ENCODE data around the gene TBL2.
A peak's percentile ranks its signal among the peaks of the same experiment; 100 is the strongest.
"Not testable (repeated sequence)": the region's sequence is repeated elsewhere in the genome, so short reads cannot be mapped to it uniquely, and the experiment has no call there.

Gene TBL2, protein sequence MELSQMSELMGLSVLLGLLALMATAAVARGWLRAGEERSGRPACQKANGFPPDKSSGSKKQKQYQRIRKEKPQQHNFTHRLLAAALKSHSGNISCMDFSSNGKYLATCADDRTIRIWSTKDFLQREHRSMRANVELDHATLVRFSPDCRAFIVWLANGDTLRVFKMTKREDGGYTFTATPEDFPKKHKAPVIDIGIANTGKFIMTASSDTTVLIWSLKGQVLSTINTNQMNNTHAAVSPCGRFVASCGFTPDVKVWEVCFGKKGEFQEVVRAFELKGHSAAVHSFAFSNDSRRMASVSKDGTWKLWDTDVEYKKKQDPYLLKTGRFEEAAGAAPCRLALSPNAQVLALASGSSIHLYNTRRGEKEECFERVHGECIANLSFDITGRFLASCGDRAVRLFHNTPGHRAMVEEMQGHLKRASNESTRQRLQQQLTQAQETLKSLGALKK

DNA sequence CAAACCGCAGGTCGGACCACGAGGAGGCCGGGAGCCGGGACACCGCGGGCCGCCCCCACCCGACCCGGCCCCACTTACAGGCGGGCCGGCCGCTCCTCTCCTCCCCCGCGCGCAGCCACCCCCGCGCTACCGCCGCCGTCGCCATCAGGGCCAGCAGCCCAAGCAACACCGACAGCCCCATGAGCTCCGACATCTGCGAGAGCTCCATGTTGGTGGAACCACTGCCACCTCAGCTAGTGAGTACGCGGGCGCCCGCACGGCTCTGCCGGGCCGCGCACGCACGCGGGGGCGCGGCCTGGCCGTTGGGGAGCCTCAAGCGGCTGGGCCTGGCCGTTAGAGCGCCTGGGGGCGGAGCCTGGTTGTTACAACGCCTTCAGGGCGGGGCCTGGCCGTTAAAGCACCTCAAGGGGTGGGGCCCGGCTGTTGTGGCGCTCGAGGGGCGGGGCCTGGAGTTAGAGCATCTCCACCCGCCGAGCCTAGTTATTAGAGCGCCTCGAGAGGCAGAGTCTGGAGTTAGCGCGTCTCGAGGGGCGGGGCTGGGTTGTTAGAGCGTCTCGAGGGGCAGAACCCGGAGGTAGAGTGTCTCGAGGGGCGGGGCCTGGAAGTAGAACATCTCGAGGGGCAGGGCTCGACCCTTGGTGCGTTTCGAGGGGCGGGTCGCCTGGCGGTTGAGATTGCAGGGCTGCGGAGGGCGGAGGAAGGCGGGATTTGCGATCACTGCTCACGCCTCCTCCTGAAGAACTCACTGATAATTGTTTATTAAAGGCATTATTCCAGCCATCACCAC is at the start of gene TBL2:
Gene TBL2 (minus strand): TSS at position 238 of the 787 bp plus-strand sequence. CDS start 30 bp downstream, at position 208.
- peak; percentile 100 for DNase-seq (ENCODE audit: low spot score)

DNA sequence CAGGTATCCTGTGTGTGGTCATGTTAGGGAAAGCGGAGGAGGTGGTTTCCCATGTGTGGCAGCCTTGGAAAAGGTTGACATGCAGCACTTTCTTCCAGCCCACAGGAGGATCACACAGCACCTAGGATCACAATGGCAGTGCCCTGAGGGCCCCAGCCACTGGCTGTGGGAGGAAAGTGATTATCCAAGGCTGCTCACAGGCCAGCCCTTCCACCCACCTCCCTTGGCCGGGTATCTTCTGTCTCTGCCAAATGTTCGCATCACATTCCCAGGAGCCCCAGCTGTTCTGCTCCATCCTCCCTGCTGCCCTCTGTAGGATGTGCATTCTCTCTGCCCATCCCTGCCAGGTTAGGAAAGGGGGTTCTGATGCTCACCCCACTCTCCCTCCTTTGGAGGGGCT is 48.4 kb upstream of the TBL2 start:
- peak; percentile 48 for DNase-seq (ENCODE audit: low spot score)

DNA sequence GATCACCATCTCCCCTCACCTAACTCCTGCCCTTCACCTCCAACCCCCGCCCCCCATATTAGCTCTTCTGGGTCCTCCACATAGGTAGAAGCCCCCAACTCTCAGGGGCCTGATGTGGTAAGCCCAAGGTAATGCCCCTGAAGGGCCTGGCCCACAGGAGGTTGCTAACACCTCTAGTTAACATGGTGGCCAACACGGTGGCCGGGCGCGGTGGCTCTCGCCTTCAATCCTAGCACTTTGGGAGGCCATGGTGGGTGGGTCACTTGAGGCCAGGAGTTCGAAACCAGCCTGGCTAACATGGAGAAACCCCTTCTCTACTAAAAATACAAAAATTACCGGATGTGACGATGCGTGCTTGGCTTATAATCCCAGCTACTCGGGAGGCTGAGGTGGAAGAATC is 46.9 kb upstream of the TBL2 start:
- DNase-seq (ENCODE audit: low spot score): no peak

DNA sequence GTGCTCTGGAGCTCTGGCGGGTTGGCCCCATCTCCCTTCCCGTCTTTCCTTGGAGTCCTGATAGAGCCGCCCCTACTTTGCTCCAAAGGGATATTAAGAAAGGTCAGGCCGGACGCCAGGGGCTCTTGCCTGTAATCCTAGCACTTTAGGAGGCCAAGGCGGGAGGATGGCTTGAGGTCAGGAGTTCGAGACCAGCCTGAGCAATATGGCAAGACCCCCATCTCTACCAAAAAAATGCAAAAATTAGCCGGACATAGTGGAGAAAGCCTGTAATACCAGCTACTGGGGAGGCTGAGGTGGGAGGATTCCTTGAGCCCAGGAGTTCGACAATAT is 46.3 kb upstream of the TBL2 start:
- no peak for DNase-seq (ENCODE audit: low spot score)

DNA sequence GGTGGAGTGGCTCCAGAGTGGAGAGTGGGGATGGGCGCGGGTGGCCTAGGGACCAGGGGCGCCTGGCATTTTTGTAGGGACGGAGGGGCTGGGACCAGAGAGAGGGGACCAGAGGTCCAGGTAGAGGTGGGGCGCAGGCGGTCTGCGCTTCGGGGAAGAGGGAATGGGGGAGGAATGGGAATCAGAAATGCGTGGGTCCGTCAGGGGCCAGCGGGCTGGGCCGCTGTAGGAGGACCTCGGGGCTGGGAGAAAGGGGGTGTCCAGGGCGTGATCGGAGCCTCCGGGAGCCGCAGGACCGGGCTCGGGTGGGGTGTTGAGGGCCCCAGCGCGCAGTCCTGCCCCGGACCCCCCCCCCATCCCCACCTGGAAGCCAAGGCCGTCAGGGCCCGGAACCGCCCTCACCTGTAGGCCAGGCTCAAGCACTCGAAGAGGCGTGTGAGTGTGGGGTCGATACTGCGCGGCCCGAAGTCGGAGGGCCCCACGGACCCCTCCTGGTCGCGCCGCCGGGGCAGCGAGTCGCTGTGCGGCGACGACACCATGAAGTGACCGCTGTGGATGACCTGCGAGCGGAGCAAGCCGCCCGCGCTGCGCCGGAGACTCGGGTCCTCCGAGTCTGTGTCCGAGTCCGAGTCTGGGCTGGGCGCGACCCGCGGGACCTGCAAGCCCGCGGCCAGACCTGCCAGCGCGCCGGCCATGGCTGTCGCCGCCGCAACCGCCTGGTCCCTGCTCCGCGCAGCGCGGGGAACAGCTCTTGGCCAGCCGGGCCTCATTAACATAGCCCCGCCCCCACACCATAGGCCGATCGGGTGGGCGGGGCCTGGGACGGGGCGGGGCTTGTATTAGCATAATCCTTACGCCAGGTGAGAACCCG is 45.7 kb upstream of the TBL2 start, which contains the start of gene MLXIPL:
Gene MLXIPL (minus strand): TSS at position 725 of the 871 bp plus-strand sequence. CDS start 30 bp downstream, at position 695.
- DNase-seq (ENCODE audit: low spot score): peak; percentile 97

DNA sequence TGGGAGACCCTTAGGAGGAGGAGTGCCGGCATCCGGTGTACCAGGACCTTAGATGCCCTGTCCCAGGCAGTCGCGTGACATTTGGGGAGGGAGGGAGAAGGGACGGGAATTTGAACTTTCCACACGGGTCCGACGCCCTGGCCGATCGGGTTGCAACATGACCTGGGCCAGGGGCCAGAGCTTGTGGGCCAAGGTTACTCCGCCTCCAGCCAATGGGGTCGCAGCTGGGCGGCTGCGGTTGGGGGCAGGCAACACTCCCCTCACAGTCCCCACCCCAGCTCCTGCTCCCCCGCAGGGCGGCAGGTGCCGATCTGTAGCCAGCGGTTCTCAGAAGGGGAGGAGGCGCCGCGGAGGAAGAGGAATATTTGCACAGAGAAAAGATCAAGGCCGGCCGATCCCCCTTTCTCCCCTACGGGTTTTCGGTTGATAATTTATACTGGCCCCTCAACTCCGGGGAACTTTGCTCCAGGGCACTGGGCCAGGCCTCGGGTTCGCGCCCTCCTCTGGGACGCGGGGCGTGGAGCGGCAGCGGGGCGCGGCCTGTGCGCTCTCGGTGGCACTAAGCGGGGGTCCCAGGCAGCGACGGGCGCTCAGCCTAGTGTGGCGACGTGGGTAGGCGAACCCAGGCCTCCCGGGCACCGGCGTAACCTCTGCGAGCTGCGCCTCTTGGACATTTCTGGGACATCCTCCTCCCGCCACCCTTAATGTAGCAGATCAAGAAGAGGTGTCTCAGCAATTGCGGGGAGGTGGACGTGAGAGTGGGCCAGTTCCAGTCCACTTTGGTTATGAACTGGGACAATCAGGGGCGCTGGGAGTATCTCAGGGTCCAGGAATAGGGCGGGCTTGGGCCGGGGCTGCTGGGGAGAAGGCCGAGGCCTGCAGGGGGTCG is 44.8 kb upstream of the TBL2 start:
- DNase-seq (ENCODE audit: low spot score): no peak

DNA sequence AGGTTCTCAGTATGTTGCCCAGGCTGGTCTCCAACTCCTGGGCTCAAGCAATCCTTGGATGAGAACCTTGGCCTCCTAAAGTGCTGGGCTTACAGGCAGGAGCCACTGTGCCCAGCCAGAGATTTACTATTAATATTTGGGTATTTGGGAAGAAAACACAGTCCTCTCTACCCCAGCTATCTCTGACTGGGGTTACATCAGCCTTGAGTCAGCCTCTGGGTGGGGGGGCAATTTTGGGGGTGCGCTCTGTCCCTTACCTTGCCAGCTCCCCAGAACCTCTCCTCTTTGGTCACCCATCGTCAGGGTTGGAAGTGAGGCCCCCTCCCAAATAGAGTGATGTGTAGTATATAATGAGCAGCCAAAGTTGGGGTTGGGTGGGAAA is 44.1 kb upstream of the TBL2 start:
- DNase-seq (ENCODE audit: low spot score): no peak

DNA sequence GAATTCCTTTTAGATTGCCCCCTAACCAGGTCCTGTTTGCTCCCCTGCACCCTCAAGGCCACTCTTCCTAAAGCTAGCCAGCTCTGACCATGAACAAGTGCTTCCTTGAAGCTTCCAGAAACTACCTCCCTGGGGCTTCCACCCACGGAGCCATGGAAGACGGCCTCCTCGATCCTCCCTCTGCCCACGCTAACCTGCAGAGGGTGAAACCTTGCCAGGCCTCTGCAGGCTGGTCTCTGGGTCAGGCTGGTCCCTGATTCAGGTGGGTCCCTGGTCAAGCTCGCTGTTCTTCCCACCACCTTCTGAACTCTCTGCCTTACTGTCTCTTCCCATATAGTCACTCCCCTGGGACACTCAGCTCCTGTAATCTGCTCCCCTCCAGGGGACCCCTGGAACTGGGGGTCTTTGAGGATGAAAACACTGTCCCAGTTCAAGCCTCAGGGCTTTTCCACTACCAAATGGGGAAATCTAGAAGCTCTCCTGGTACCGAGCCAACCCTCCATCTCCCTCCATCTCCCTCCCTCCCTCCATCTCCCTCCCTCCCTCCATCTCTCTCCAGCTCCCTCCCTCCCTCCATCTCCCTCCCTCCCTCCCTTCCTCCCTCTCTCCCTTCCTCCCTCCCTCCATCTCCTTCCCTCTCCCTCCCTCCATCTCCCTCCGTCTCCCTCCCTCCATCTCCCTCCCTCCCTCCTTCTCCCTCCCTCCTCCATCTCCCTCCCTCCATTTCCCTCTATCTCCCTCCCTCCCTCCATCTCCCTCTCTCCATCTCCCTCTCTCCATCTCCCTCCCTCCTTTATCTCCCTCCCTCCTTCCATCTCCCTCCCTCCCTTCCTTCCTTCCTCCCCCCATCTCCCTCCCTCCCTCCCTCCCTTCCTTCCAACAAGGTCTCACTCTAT is 43.0 kb upstream of the TBL2 start:
- no peak for DNase-seq (ENCODE audit: low spot score)

DNA sequence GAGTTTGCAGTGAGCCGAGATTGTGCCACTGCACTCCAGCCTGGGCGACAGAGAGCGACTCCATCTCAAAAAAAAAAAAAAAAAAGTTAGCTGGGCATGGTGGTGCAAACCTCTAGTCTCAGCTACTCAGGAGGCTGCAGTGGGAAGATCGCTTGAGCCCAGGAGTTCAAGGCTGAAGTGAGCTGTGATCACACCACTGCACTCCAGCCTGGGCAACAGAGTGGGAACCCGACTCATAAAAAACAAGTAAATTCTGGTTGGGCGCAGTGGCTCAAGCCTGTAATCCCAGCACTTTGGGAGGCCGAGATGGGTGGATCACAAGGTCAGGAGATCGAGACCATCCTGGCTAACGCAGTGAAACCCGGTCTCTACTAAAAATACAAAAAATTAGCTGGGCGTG is 41.0 kb upstream of the TBL2 start:
- not testable (repeated sequence) for DNase-seq (ENCODE audit: low spot score)

DNA sequence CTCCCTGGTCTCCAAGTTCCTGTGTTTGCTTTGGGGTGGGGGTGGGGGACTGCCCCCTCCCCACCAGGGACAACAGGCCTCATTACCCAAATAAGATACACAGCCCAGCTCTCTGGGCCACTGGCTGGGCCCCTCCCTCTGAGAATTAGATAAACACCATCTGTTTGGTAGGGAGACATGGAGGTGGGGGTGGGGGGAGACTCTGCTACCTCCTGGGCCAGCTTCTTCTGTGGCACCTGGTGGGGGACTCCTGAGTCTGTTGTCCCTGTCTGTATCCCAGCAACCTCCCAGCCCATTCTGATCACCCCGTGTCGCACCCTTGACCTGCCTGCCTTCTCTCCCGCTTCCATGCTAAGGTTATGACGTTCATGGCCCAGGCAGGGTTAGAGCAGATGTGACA is 40.2 kb upstream of the TBL2 start:
- DNase-seq (ENCODE audit: low spot score): no peak

DNA sequence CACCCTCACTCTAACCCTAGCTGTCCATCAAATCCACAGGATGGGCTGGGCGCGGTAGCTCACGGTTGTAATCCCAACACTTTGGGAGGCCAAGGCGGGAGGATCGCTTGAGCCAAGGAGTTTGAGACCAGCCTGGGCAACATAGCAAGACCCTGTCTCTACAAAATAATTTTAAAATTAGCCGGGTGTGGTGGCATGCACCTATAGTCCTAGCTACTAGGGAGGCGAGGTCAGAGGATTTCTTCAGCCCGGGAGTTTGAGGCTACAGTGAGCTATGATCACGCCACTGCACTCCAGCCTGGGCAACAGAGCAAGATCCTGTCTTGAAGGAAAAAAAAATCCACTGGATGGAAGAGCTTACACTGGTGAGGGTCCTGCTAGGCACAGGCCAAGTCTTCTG is 39.1 kb upstream of the TBL2 start:
- DNase-seq (ENCODE audit: low spot score): not testable (repeated sequence)

DNA sequence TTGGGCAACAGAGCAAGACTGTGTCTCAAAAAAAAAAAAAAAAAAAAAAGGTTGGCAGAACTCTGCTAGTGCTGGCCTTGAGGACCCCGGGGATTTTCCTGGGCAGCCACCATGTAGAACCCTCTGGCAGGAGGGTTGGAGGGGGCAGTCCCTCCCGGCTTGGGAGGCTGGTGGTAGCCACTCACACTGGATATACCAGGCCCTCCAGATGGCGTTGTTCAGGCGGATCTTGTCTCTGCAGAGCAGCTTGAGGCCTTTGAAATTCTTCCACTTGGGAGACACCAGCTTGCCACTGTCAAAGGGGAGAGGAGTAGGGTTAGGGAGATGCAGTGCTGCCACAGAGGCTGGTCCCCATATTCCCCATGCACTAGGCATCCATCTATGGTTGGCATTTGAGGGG is 37.5 kb upstream of the TBL2 start:
- no peak for DNase-seq (ENCODE audit: low spot score)

DNA sequence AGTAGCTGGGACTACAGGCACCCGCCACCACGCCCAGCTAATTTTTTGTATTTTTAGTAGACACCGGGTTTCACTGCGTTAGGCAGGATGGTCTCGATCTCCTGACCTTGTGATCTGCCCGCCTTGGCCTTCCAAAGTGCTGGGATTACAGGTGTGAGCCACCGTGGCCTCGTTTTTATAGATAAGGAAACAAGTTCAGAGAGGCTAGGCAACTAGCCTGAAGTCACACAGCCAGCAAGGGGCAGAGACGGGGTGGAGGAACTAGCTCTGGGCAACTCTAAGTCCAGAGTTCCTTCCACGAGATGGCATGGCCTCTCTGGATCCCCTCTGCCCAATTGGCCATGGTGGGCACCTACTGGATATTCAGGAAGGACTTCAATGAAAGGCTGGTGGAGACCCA is 36.6 kb upstream of the TBL2 start:
- not testable (repeated sequence) for DNase-seq (ENCODE audit: low spot score)

DNA sequence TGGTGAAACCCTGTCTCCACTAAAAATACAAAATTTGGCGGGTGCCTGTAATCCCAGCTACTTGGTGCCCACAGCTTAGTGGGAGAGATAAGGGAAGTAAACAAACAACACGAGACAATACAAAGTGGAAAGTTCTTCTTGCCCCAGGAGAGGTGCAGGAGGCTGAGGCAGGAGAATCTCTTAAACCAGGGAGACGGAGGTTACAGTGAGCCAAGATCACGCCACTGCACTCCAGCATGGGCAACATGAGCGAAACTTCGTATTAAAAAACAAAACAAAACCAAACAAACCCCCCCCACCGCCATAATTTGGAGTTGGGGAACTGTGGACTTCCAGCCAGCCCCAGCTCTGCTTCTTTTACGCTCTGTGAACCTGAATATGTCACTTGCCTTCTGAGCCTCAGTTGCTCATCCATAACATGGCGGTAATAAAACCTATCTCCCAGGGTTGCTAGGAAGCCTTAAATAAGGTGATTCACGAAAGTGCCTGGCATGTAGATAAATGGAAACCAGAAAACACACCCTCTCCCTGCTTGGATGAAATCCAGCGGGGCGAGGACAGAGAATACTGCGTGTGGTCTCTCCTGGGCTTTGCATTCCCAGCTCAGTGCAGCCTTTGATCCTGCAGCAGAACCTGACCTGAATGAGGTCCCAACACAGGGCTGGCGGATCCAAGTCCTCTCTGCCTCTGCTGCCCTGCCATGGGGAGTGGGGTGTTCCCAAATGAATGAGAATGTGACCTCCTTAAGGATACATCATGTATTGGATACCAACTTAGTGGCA is 35.8 kb upstream of the TBL2 start:
- DNase-seq (ENCODE audit: low spot score): no peak

DNA sequence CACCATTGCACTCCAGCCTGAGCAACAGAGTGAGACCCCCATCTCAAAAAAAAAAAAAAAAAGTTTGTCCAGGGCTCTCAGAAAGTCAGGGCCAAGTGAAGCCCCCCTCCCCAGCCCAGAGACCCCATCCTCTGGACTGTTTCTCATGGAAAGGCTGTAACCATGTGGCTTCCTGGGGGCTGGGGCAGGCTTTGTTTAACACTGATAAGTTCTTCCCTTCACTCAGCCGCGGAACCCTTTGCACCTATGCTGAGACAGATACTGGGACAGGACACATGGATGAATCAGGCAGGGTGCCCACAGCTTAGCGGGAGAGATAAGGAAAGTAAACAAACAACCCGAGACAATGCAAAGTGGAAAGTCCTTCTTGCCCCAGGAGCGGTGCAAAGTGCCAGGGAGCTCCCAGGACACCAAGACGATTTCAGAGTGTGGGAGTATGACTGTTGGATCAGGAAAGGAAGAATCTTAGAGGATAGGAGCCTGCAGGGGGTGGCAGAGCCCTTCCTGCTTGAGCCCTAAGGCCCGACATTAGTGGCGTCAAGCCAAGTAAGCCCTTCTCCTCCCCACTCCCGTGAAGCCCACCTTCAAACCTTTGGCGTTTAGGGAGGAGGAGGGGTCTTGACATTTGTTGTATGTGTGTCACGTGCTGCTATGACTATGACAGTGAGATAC is 34.4 kb upstream of the TBL2 start:
- peak; percentile 63 for DNase-seq (ENCODE audit: low spot score)

DNA sequence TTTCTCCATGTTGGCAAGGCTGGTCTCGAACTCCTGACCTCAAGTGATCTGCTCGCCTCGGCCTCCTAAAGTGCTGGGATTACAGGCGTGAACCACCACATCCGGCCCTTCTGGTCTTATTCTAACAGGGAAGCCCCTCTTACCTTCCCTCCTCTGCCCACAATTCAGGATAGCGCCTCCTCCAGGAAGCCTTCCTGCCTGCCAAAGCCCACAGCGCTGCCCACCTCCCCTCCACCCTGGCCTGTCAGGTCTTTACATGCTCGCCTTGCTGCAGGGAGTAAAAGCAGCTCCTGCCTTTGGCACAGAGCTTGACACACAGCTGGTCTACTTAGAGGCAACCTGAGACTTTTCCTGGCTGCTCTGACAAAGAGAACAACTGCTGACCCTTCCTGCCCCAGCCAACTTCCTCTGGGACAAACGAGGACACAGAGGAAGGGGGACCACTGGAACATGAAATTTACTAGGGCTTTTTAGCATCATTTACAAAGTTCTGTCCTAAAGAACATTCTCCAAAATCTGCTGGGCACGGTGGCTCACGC is 32.7 kb upstream of the TBL2 start:
- no peak for DNase-seq (ENCODE audit: low spot score)

DNA sequence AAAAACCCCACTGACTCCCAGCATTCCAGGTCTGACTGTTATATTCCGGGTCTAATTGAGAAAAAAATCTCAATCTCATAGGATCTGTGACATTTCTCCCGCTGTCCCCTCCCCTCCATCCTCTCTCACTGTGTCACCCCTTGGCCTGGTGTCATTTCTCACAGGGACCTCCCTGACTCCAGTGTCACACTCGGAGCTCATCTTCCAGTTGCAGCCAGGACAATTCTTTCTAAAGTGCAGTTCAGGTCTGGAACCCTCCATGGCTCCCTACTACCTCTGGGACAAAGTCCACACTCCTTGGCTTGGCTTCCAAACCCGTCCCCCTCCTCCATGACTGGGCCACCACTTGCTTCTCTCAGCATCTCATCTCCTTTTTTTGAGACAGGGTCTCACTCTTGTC is 31.7 kb upstream of the TBL2 start:
- DNase-seq (ENCODE audit: low spot score): no peak

DNA sequence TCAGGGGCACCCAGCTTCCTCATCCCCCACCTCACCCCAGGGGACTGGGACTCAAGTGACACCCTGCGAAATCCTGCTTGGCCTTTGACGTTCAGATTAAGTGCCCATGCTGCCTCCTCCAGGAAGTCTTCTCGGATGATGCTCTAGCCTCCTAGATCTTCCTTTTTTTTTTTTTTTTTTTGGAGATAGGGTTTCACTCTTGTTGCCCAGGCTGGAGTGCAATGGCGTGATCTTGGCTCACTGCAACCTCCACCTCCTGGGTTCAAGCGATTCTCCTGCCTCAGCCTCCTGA is 29.3 kb upstream of the TBL2 start:
- not testable (repeated sequence) for DNase-seq (ENCODE audit: low spot score)
